ENCODE results near the gene KCTD16.

KCTD16 gene

DNA sequence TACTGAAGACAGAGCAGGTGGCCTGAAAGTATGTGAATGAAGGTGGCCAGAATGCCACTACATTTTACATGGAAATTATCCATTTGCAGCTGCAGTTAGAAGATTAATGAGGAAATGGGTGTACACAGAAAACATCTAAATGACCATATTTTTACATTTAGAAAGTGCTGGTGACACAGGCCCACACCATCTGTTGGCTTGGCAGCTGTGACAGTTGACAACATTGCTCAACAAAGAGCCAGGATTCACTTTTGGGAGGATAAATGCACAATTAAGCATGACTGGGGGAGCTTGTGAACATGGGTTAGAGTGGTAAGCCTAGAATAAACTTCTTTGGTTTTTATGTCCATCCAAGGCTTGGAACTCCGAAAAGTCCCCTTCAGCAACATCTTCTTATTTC is 360.5 kb downstream of the KCTD16 start:
- DNase-seq (ENCODE audit: low spot score): no peak
